ENCODE results near the gene CNTNAP2. TPM values are rescaled to one million over a fixed set of nuclear protein-coding genes. Genes with fewer than 3 reads are reported as not detected.

CNTNAP2 gene
- total RNA-seq, 1 donor from 2014 or later = under 0.01 TPM

DNA sequence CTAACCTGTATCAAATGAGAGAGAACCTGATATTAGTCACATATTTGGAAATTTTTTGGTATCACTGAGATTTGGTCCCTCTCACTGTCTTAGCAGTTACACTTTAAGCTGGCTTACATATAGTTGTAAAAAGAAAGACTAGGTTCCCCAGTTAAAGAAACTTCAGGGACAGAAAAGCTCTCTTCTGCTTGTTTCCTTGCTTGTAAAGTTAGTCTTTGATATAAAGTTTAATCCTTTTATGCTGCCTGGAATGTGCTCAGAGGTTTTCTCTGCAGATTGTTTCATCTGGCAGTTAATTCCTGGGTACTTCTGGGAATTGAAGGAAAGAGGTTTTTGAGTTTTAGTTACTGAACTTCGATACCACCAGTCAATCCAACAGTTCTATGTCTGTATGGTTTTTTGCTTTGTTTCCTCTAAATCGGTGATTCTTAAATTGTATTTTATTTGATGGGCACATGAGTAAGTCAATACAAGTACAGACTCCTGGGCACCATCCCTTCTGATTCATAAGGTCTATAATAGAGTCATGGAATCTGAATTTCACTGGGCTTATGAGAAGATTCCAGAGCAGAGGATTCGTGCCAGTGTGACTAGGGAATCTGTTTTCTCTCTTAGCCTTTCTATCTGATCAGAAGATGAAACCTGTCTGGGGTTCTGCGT is 1393.1 kb downstream of the CNTNAP2 start:
- no peak for DNase-seq (ENCODE audit: extremely low read depth, low read depth, low spot score)

DNA sequence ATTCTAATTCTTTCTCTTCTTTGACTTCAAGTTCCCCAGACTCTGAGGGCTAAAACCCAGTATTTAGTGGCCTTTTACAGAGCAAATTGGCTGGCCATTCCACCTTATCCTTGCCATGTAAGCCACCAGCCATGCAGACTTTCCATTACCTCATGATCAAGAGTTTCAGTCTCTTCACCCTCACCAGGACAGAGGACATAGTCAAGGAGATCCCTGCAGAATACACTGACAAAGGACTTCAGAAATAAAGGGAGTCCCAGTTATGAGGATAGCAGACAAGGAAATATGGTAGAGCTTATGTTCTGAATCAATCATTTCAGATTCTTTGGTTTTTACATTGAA is 1393.6 kb downstream of the CNTNAP2 start:
- DNase-seq (ENCODE audit: extremely low read depth, low read depth, low spot score) = no peak

GRCh38 chr7:147510923-147511322 is 1394.3 kb downstream of the CNTNAP2 start:
- DNase-seq (ENCODE audit: extremely low read depth, low read depth, low spot score) = no peak

DNA sequence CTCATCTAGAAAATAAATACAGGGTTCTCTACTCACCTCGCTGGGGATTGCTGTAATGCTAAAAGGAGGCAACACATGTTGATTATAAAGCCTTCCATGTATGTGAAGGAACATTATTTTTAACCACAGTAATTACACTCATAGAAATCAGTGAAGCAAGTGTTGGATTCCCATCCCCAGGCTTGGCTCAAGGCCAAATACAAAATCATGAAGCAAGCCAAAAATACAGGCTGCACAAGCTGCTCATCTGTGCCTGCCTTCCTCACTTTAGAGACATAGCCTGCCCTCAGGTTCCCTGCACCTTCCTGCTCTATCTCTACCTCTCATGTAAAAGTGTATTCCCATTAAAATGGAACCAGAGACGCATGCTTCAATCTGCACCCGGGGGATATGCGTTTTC is 1396.8 kb downstream of the CNTNAP2 start:
- DNase-seq (ENCODE audit: extremely low read depth, low read depth, low spot score) = no peak

- DNase-seq (ENCODE audit: extremely low read depth, low read depth, low spot score) = no peak
Measured at GRCh38 chr7:147516391-147516790, 1399.8 kb downstream of the CNTNAP2 start.

DNA sequence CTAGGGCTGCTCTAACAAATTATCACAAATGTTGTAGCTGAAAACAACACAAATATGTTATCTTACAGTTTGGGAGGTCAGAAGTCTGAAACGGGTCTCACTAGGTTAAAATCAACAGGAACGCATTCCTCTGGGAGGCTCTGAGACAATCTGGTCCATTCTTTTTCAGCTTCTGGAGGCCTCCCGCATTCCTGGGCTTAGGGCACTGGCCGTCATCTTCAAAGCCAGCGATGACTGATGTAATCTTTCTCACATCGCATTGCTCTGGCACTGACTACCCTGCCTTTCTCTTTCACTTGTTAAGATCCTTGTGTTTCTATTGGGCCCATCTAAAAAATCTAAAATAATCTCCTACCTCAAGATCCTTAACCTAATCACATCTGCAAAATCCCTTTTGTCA is 1402.5 kb downstream of the CNTNAP2 start:
- no peak for DNase-seq (ENCODE audit: extremely low read depth, low read depth, low spot score)

DNA sequence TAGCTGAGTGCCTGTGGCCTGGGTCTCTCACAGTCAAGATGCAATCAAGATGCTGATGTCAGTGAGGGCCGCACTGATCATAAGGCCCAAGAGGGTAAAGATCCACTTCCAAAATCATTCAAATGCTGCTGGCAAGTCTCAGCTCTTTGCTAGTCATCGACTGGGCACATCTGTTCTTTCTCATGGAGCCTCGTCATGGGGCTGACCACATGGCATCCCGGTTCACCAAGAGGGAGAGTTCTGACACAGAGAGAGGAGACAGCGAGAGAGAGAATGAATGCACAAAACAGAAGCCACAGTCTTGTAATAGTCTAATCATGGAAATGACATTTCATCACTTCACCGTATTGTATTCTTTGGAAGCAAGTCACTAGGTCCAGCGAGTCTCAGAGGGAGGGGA is 1406.5 kb downstream of the CNTNAP2 start:
- no peak for DNase-seq (ENCODE audit: extremely low read depth, low read depth, low spot score)

GRCh38 chr7:147524726-147525250 is 1408.2 kb downstream of the CNTNAP2 start:
- no peak for DNase-seq (ENCODE audit: extremely low read depth, low read depth, low spot score)

- no peak for DNase-seq (ENCODE audit: extremely low read depth, low read depth, low spot score)
Measured at GRCh38 chr7:147525325-147525724, 1408.7 kb downstream of the CNTNAP2 start.

DNA sequence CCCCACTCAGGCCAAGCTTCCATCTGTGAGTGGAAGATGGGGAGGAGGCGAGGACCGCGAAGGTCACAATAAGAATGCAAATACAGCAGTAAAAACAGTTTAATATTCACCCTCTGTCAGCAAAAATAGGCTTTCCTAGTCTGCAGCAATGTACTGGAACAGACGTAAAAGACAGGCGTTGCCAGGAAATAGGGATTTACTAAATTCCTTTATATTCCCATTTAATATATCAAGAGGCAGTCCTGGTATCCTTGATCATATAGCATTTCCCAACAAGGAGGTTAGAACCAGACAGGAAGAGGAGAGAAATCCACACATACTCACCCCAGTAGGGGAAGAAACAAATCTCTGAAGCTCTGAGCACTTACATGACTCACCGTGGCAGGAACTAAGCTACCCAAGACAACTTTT is 1419.1 kb downstream of the CNTNAP2 start:
- DNase-seq (ENCODE audit: extremely low read depth, low read depth, low spot score) = no peak

DNA sequence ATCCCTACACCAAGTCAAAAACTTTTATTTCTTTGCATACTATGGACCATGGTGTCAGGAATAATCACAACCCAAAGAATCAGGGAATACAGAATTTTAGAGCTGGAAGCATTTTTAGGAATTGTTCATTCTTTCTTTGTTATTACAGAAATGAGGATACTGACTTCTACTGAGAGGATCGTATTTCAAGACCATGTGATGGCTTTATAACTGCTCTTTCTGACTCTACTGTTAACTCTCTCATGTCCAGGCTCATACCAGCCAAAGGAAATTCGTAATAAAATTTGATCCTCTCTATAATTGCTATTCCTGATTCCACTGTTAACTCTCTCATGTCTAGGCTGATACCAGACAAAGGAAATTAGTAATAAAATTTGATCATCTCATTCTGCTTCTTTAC is 1423.1 kb downstream of the CNTNAP2 start:
- DNase-seq (ENCODE audit: extremely low read depth, low read depth, low spot score) = no peak

GRCh38 chr7:147540743-147541142 is 1424.1 kb downstream of the CNTNAP2 start:
- no peak for DNase-seq (ENCODE audit: extremely low read depth, low read depth, low spot score)

GRCh38 chr7:147541261-147541660 is 1424.7 kb downstream of the CNTNAP2 start:
- DNase-seq (ENCODE audit: extremely low read depth, low read depth, low spot score) = no peak

- DNase-seq (ENCODE audit: extremely low read depth, low read depth, low spot score) = no peak
Measured at GRCh38 chr7:147547252-147547897, 1430.8 kb downstream of the CNTNAP2 start.

GRCh38 chr7:147556317-147556716 is 1439.7 kb downstream of the CNTNAP2 start:
- no peak for DNase-seq (ENCODE audit: extremely low read depth, low read depth, low spot score)

DNA sequence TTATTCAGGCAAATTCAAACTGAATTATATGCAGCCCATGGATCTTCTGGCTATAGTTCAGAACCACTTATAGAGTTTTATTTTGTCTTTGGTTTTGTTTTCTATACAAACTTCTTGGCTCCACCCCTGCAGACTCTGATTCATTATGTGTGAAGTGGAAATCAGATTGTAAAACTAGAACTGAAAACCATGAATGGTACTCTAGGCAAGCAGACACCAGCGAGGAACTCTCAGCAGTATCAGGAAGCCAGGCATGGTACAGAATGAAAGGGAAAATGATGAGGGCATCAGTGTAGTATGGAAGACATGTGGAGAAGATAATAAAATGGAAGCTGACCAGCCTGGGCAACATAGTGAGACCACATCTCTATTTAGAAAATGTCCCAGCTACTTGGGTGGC is 1447.1 kb downstream of the CNTNAP2 start:
- DNase-seq (ENCODE audit: extremely low read depth, low read depth, low spot score) = no peak

DNA sequence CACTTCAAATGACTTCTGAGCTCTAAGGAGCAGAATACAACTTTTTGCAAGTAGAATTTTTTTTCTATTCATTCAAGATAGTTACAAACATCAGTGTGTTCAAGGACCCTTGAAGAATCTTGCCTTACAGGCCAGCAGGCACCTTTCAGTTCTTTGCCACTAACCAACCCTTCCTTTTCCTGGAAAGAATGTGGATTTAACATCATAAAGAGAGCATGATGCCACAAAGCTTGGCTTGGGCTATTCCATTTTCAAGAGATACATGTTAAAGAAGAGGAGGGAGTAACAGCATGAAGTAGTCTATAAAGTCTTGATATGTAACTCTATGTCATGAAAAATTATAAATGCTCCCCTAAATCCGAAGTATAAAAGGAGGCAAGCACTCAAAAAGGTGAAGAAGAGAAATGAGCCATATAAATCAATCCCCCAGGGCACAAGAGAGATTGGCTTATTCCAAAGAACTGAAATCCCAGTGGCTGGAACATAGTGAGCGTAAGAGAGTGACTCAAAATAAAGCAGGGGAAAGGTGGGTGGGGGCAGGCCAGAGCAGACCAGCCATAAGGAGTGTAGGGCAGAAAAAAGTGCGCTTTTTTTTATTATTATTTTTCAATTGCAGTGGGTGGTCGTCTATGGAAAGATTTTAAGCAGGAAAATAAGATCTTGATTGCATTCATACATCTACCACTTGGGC is 1448.3 kb downstream of the CNTNAP2 start:
- DNase-seq (ENCODE audit: extremely low read depth, low read depth, low spot score) = no peak

DNA sequence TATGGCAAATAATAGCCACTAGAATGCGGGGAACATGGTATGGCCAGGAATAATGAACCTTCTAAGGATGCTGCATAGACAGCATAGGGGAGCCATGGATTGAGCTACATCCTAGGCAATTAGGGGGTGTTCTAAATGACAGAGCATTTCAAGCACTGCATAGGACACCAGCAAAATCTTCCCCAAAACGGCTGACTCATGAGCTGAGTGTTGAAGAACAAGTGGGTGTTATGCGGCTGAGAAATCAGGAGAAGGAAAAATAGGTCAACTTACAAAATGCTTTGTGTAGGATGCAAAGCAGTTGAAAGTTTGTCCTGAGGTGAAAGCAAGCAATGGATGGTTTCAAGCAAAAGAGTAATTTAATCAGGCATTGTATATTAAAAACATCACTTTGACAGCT is 1450.4 kb downstream of the CNTNAP2 start:
- DNase-seq (ENCODE audit: extremely low read depth, low read depth, low spot score) = no peak

DNA sequence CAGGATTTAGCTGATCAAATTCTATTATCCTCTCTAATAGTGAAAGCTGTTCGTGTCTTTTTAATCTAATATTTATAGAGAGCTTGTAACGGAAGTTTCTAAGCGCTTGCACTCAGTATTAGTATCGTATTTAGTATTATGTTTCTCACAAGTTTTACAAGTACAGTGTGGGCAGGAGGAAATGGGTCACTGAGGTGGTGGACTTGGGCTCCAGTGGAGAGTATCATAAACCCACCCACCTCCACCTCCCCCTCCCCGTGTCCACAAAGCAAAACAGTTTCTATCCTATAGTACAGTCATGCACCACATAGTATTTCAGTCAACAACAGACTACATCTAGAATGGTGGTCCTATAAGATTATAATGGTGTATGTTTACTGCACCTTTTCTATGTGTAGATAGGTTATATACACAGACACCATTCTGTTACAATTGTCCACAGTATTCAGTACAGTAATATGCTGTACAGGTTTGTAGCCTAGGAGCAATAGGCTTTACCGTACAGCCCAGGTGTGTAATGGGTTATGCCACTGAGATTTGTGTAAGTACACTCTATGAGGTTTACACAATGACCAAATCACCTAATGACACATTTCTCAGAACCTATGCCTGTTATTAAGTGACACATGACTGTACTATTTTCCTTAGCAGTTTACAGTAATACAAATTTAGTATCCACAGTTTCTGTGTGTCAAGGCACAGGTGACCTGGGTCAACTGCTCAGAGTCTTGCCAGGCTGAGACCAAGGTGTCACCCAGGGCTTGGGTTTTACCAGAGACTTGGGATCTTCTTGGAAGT is 1452.7 kb downstream of the CNTNAP2 start:
- no peak for DNase-seq (ENCODE audit: extremely low read depth, low read depth, low spot score)

- DNase-seq (ENCODE audit: extremely low read depth, low read depth, low spot score) = no peak
Measured at GRCh38 chr7:147570390-147570789, 1453.8 kb downstream of the CNTNAP2 start.

Data from glomerular endothelial cell (primary cell).